Upper lobe of left lung (tissue), 4 donors: ENCODE data around the gene NKD2.

Source experiments
- CTCF ChIP-seq, 6 experiments: fragments of 450-650 bp in 4 of 6; fragments of 200-600 bp in 2 of 6; sonication (generic) in 2 of 6; IDR thresholded peaks; one replicate each; pipeline ENCODE4 v1.5.1; 2016 to 2019; ENCODE audit warnings: antibody characterized with exemption in 6 of 6
- EP300 ChIP-seq, 4 donors: sonication (generic); formaldehyde crosslinking; IDR thresholded peaks; one replicate each; pipeline ENCODE4 v1.5.1; 2017; ENCODE audit warnings: antibody characterized with exemption in 4 of 4, control low read depth in 2 of 4
- POLR2A ChIP-seq, 4 donors: fragments of 450-650 bp; IDR thresholded peaks; one replicate each; pipeline ENCODE4 v1.5.1; 2016 to 2017; ENCODE audit warnings: antibody characterized with exemption in 4 of 4, mild to moderate bottlenecking in 2 of 4
- POLR2AphosphoS5 ChIP-seq, 2 donors: sonication (generic); formaldehyde crosslinking; IDR thresholded peaks; one replicate each; pipeline ENCODE4 v1.5.1; 2017; ENCODE audit warnings: antibody characterized with exemption in 2 of 2

GRCh38 chr5:1081519-1081918 is 72.9 kb downstream of the NKD2 start:
- TF ChIP-seq CTCF (IDR thresholded peaks at IDR 0.05) (no peak), POLR2A (IDR thresholded peaks at IDR 0.05) (no peak), POLR2AphosphoS5 (IDR thresholded peaks at IDR 0.05) (no peak), EP300 (IDR thresholded peaks at IDR 0.05) (no peak)
